Lung (tissue), 16 donors: ENCODE data around the gene PHAX. TPM values are rescaled to one million over a fixed set of nuclear protein-coding genes. Genes with fewer than 3 reads are reported as not detected.
"Not testable (repeated sequence)": the region's sequence is repeated elsewhere in the genome, so short reads cannot be mapped to it uniquely, and the experiment has no call there.

Experiments
- ATAC-seq: fragments of 200-7000 bp; cut with Tn5 transposase; one replicate; pipeline ENCODE4 v1.9.1; 2020; ENCODE audit warnings: moderate number of reproducible peaks; ENCODE audit not compliant: insufficient read depth, low FRiP score
- DNase-seq, 3 donors: peaks; one replicate each; pipeline ENCODE4 v3.0.0-alpha.2; 2013 to 2017
- H3K27ac ChIP-seq, 2 donors: one replicate each; pipeline ENCODE4 v1.5.1; 2013; ENCODE audit warnings: mild to moderate bottlenecking in 2 of 2, moderate library complexity in 2 of 2, control low read depth in 1 of 2, inconsistent platforms in 1 of 2, low read depth in 1 of 2, low read length in 1 of 2
- H3K27me3 ChIP-seq, 3 donors: one replicate each; pipeline ENCODE4 v1.5.1; 2013; ENCODE audit warnings: low read length in 2 of 3; ENCODE audit not compliant: control insufficient read depth in 3 of 3, insufficient read depth in 3 of 3
- H3K36me3 ChIP-seq, 4 donors: one replicate each; pipeline ENCODE4 v1.5.1; 2013; ENCODE audit warnings: low read length in 4 of 4, mild to moderate bottlenecking in 1 of 4, moderate library complexity in 1 of 4; ENCODE audit not compliant: control insufficient read depth in 4 of 4, insufficient read depth in 4 of 4
- H3K4me1 ChIP-seq, 5 donors: one replicate each; pipeline ENCODE4 v1.5.1; 2013; ENCODE audit warnings: low read length in 5 of 5, mild to moderate bottlenecking in 2 of 5, moderate library complexity in 1 of 5; ENCODE audit not compliant: control insufficient read depth in 5 of 5, insufficient read depth in 5 of 5
- H3K4me3 ChIP-seq: one replicate; pipeline ENCODE4 v1.5.1; 2013; ENCODE audit warnings: mild to moderate bottlenecking, control low read depth, moderate library complexity
- H3K9ac ChIP-seq, 2 donors: one replicate each; pipeline ENCODE4 v1.5.1; 2013; ENCODE audit warnings: low read length in 2 of 2, control low read depth in 1 of 2; ENCODE audit not compliant: insufficient read depth in 1 of 2
- H3K9me3 ChIP-seq, 4 donors: one replicate each; pipeline ENCODE4 v1.5.1; 2013; ENCODE audit warnings: low read length in 3 of 4, mild to moderate bottlenecking in 1 of 4, moderate library complexity in 1 of 4; ENCODE audit not compliant: control insufficient read depth in 4 of 4, insufficient read depth in 3 of 4
- WGBS, 2 donors: extraction: QIAGEN DNeasy Blood & Tissue Kit; methylation state at CpG; one replicate each; pipeline ENCODE4 v1.1.7; 2013; 5-methylcytosine and 5-hydroxymethylcytosine counted together
- long read RNA-seq, 5 donors: transcript quantifications; one replicate each; lab custom pipeline, GENCODE V29; 2026
- polyA plus RNA-seq, 2 donors: library from polyadenylated mRNA; stranded (reverse); fragments of 200-250 nt; gene quantifications; one replicate each; pipeline ENCODE4 v1.2.1, GENCODE V29; 2013
- total RNA-seq, 2 donors: library from RNA; depleted of rRNA in 1 of 2; stranded (reverse); fragments of >200 nt in 1 of 2; gene quantifications; one replicate each; pipeline ENCODE4 v1.2.1, GENCODE V29; 2014 to 2021
- TF ChIP-seq, protein P1 (sequence below): IDR thresholded peaks from 2 replicates; pipeline ENCODE4 v1.5.1; 2012; ENCODE audit warnings: mild to moderate bottlenecking; ENCODE audit errors: control extremely low read depth, extremely low read depth
- donor health status: control.
- donor health status: control.
- donor health status: Bipolar disorder and iron deficiency.
- donor health status: healthy.
- donor health status: DM: yes; HTN: yes; CAD: no.

Gene PHAX, protein sequence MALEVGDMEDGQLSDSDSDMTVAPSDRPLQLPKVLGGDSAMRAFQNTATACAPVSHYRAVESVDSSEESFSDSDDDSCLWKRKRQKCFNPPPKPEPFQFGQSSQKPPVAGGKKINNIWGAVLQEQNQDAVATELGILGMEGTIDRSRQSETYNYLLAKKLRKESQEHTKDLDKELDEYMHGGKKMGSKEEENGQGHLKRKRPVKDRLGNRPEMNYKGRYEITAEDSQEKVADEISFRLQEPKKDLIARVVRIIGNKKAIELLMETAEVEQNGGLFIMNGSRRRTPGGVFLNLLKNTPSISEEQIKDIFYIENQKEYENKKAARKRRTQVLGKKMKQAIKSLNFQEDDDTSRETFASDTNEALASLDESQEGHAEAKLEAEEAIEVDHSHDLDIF
- total RNA-seq = 10 to 100 TPM; 20.1 to 57.3 TPM
- 10 to 100 TPM; 12.8 to 15.8 TPM for polyA plus RNA-seq
- long read RNA-seq, donor 1, full-length matches to known transcripts = 16 of 23 reads
- long read RNA-seq, donor 1, partial matches to known transcripts = 7 of 23 reads
- long read RNA-seq, donor 1, other reads (novel, unspliced or antisense) = 0 of 23 reads
- long read RNA-seq, donor 2, full-length matches to known transcripts = 3 of 3 reads
- long read RNA-seq, donor 2, partial matches to known transcripts = 0 of 3 reads
- long read RNA-seq, donor 2, other reads (novel, unspliced or antisense) = 0 of 3 reads
- long read RNA-seq, donor 3, full-length matches to known transcripts = 6 of 12 reads
- long read RNA-seq, donor 3, partial matches to known transcripts = 6 of 12 reads
- long read RNA-seq, donor 3, other reads (novel, unspliced or antisense) = 0 of 12 reads
- long read RNA-seq, donor 4, full-length matches to known transcripts = 3 of 8 reads
- long read RNA-seq, donor 4, partial matches to known transcripts = 5 of 8 reads
- long read RNA-seq, donor 4, other reads (novel, unspliced or antisense) = 0 of 8 reads
- long read RNA-seq, donor 5, full-length matches to known transcripts = 12 of 20 reads
- long read RNA-seq, donor 5, partial matches to known transcripts = 8 of 20 reads
- long read RNA-seq, donor 5, other reads (novel, unspliced or antisense) = 0 of 20 reads

DNA sequence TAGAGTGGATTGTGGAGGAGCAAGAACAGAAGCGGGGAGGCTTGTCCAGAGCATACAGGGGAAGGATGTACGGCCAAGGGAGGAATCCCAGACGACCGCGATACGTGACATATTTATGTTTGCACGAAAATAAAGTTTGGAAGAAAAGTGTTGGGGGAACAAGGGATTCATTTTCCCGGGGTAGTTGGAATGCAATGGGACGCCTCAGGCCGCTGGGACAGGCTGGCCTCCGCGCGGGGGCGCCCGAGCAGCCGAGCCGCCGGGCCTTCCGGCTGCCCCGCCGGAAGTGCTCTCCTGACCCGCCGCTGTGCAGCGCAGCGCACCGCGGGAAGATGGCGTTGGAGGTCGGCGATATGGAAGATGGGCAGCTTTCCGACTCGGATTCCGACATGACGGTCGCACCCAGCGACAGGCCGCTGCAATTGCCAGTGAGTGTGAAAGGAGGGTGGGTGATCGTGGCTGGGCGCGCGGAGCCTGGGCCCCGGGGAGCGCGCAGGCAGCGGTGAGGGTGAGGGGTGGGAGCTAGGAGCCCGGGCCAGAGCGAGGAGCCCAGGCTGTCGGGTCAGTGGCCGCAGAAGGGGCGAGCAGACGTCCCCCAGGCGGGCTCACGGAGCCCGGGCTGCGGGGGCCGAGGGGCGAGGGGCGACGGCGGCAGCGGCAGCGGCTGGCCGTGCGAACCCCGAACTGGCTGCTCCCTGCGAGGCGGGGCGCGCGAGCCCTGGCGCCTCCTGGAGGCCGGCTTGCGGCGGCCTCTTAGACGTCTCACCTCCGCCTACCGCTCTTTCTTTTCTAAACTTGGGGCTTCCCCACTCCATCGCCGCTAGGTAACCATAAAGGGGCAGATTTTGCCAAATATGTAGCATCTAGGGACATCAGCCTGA lies at the start of gene PHAX:
Gene PHAX, plus strand, starts transcription at position 317 of the 881 bp plus-strand sequence. Its CDS starts 16 bp downstream, at position 333.
- 2% methylated on average over 70 to 79 of the region's 79 CpGs for WGBS, 2 donors
- TF ChIP-seq, protein P1, sequence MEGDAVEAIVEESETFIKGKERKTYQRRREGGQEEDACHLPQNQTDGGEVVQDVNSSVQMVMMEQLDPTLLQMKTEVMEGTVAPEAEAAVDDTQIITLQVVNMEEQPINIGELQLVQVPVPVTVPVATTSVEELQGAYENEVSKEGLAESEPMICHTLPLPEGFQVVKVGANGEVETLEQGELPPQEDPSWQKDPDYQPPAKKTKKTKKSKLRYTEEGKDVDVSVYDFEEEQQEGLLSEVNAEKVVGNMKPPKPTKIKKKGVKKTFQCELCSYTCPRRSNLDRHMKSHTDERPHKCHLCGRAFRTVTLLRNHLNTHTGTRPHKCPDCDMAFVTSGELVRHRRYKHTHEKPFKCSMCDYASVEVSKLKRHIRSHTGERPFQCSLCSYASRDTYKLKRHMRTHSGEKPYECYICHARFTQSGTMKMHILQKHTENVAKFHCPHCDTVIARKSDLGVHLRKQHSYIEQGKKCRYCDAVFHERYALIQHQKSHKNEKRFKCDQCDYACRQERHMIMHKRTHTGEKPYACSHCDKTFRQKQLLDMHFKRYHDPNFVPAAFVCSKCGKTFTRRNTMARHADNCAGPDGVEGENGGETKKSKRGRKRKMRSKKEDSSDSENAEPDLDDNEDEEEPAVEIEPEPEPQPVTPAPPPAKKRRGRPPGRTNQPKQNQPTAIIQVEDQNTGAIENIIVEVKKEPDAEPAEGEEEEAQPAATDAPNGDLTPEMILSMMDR = peak; percentile 75
- ATAC-seq (peak; percentile 99), DNase-seq (peak; percentile 85 to 92 (median 86))
- H3K36me3 ChIP-seq = peaks cover 6 to 17% (median 7%) of the 10 kb centered on the region in 4 donors
- H3K27me3 ChIP-seq = no peaks in the 10 kb centered on the region
- peaks cover 0 to 12% (median 5%) of the 10 kb centered on the region in 5 donors for H3K4me1 ChIP-seq
- H3K9me3 ChIP-seq = peaks cover 0 to 2% (median 0%) of the 10 kb centered on the region in 4 donors
- H3K4me3 ChIP-seq = peak within 1 kb of the TSS; percentile 80
- peak within 1 kb of the TSS; percentile 75 to 90 for H3K27ac ChIP-seq
- peak within 1 kb of the TSS; percentile 94 to 97 for H3K9ac ChIP-seq

DNA sequence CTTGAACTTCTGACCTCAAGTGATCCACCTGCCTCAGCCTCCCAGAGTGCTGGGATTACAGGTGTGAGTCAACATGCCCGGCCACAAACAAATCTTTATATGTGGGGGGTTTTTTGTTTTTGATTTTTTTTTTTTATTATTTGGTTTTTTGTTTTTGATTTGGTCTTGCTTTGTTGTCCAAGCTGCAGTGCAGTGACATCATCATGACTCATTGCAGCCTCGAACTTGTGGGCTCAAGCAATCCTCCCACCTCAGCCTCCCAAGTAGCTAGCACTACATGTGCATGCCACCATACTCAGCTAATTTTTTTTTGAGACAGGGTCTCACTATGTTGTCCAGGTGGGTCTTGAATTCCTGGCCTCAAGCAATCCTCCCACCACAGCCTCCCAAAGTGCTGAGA lies 48.1 kb upstream of the PHAX start:
- no peak overlapping the region for H3K27ac ChIP-seq
- TF ChIP-seq, protein P1 = no peak

DNA sequence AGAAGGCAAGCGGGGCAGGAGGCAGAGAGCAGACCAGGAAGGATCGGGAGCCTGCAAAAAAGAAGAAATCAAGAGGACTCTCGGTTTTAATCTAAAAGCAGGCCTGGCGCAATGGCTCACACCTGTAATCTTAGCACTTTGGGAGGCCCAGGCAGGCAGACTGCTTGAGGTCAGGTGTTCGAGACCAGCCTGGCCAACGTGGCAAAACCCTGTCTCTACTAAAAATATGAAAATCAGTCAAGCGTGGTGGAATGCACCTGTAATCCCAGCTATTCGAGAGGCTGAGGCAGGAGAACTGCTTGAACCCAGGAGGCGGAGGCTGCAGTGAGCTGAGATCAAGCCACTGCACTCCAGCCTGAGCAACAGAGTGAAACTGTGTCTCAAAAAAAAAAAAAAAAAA lies 45.6 kb upstream of the PHAX start:
- not testable (repeated sequence) for H3K9me3 ChIP-seq, H3K4me1 ChIP-seq, ATAC-seq, H3K27ac ChIP-seq, H3K4me3 ChIP-seq, H3K9ac ChIP-seq, DNase-seq, H3K27me3 ChIP-seq
- H3K36me3 ChIP-seq = peaks cover 14 to 33% (median 26%) of the 10 kb centered on the region in 4 donors
- 91 to 93% methylated on average over 9 of the region's 9 CpGs for WGBS, 2 donors

More for the DNA sequence above, 48.1 kb upstream of the PHAX start:
- H3K9ac ChIP-seq = no peak overlapping the region
- DNase-seq (no peak), ATAC-seq (no peak)
- H3K4me1 ChIP-seq = no peaks in the 10 kb centered on the region
- WGBS, 2 donors = 93 to 97% methylated on average over 2 of the region's 2 CpGs
- H3K4me3 ChIP-seq = no peak overlapping the region
- no peaks in the 10 kb centered on the region for H3K9me3 ChIP-seq
- H3K27me3 ChIP-seq = no peaks in the 10 kb centered on the region
- peaks cover 16 to 38% (median 28%) of the 10 kb centered on the region in 4 donors for H3K36me3 ChIP-seq
